Measurements from ENCODE around the gene PCDHA1. TPM values are rescaled to one million over a fixed set of nuclear protein-coding genes. Genes with fewer than 3 reads are reported as not detected.

Gene PCDHA1
- total and polyA plus RNA-seq, 2 experiments from 2014 or later, result 0.81 to 1.6 TPM

DNA sequence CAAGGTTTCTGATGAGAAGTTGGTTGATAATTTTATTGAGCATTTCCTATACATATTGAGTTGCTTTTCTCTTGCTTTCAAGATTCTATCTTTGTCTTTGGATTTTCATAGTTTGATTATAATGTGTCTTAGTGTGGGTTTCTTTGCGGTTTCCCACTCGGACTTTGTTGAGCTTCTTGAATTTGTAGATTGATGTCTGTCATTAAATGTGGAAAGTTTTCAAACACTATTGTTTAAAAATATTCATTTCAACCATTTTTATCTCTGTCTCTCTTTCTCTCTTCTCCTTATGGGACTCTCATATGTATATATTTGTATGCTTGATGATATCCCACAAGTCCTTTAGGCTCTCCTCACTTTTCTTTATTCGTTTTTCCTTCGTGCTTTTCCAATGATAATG lies 18.5 kb upstream of the PCDHA1 start:
- Histone ChIP-seq H3K79me2 (replicated peaks; ENCODE audit: insufficient read depth) (no peaks in the 10 kb centered on the region), H3K4me1 (ENCODE audit: insufficient read depth) (no peaks in the 10 kb centered on the region), H3K9me2 (ENCODE audit: insufficient read depth) (no peaks in the 10 kb centered on the region), H3K4me2 (no peak overlapping the region), H3F3A (replicated peaks; ENCODE audit: low read depth) (no peaks in the 10 kb centered on the region), H3K27ac (ENCODE audit: low read depth) (no peak overlapping the region), H2AFZ (no peak overlapping the region), H3K4me3 (no peak overlapping the region), H3K36me3 (ENCODE audit: insufficient read depth) (peaks cover 26% of the 10 kb centered on the region), H3K27me3 (ENCODE audit: insufficient read depth) (no peaks in the 10 kb centered on the region), H4K20me1 (replicated peaks; ENCODE audit: insufficient read depth) (no peaks in the 10 kb centered on the region)
- H3K27me3 Mint-ChIP-seq (ENCODE audit: insufficient read depth, low read depth, poor library complexity), result no peaks in the 10 kb centered on the region
- H3K4me1 Mint-ChIP-seq, result no peaks in the 10 kb centered on the region
- no peak overlapping the region for H3K27ac Mint-ChIP-seq
- DNase-seq (ENCODE audit: low spot score) (no peak), ATAC-seq (no peak)
- no peak for TF ChIP-seq POLR2AphosphoS5 (IDR thresholded peaks at IDR 0.05; ENCODE audit: low read depth)
- no peak for TF ChIP-seq NANOG (IDR thresholded peaks at IDR 0.05; ENCODE audit: borderline replicate concordance)
- TF ChIP-seq, protein P1, sequence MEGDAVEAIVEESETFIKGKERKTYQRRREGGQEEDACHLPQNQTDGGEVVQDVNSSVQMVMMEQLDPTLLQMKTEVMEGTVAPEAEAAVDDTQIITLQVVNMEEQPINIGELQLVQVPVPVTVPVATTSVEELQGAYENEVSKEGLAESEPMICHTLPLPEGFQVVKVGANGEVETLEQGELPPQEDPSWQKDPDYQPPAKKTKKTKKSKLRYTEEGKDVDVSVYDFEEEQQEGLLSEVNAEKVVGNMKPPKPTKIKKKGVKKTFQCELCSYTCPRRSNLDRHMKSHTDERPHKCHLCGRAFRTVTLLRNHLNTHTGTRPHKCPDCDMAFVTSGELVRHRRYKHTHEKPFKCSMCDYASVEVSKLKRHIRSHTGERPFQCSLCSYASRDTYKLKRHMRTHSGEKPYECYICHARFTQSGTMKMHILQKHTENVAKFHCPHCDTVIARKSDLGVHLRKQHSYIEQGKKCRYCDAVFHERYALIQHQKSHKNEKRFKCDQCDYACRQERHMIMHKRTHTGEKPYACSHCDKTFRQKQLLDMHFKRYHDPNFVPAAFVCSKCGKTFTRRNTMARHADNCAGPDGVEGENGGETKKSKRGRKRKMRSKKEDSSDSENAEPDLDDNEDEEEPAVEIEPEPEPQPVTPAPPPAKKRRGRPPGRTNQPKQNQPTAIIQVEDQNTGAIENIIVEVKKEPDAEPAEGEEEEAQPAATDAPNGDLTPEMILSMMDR (conservative IDR thresholded peaks at IDR 0.05; ENCODE audit: low read depth in 2 of 2), result no peak
- TF ChIP-seq CREB1 (CRISPR knock-in tag; IDR thresholded peaks at IDR 0.05; ENCODE audit: low read depth), result no peak
- no peak for TF ChIP-seq ZNF331 (CRISPR knock-in tag; IDR thresholded peaks at IDR 0.05; ENCODE audit: low read depth)
- TF ChIP-seq, protein P2, sequence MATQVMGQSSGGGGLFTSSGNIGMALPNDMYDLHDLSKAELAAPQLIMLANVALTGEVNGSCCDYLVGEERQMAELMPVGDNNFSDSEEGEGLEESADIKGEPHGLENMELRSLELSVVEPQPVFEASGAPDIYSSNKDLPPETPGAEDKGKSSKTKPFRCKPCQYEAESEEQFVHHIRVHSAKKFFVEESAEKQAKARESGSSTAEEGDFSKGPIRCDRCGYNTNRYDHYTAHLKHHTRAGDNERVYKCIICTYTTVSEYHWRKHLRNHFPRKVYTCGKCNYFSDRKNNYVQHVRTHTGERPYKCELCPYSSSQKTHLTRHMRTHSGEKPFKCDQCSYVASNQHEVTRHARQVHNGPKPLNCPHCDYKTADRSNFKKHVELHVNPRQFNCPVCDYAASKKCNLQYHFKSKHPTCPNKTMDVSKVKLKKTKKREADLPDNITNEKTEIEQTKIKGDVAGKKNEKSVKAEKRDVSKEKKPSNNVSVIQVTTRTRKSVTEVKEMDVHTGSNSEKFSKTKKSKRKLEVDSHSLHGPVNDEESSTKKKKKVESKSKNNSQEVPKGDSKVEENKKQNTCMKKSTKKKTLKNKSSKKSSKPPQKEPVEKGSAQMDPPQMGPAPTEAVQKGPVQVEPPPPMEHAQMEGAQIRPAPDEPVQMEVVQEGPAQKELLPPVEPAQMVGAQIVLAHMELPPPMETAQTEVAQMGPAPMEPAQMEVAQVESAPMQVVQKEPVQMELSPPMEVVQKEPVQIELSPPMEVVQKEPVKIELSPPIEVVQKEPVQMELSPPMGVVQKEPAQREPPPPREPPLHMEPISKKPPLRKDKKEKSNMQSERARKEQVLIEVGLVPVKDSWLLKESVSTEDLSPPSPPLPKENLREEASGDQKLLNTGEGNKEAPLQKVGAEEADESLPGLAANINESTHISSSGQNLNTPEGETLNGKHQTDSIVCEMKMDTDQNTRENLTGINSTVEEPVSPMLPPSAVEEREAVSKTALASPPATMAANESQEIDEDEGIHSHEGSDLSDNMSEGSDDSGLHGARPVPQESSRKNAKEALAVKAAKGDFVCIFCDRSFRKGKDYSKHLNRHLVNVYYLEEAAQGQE (IDR thresholded peaks at IDR 0.05; ENCODE audit: unreplicated experiment), result no peak
- no peak for TF ChIP-seq ZNF114 (CRISPR knock-in tag; IDR thresholded peaks at IDR 0.05)
- TF ChIP-seq JUNB (IDR thresholded peaks at IDR 0.05; ENCODE audit: unreplicated experiment), result no peak
- TF ChIP-seq EZH2 (IDR thresholded peaks at IDR 0.05; ENCODE audit: low read depth, unreplicated experiment), result no peak
- TF ChIP-seq STAT1 (IDR thresholded peaks at IDR 0.05; ENCODE audit: unreplicated experiment), result no peak
- TF ChIP-seq, protein P3, sequence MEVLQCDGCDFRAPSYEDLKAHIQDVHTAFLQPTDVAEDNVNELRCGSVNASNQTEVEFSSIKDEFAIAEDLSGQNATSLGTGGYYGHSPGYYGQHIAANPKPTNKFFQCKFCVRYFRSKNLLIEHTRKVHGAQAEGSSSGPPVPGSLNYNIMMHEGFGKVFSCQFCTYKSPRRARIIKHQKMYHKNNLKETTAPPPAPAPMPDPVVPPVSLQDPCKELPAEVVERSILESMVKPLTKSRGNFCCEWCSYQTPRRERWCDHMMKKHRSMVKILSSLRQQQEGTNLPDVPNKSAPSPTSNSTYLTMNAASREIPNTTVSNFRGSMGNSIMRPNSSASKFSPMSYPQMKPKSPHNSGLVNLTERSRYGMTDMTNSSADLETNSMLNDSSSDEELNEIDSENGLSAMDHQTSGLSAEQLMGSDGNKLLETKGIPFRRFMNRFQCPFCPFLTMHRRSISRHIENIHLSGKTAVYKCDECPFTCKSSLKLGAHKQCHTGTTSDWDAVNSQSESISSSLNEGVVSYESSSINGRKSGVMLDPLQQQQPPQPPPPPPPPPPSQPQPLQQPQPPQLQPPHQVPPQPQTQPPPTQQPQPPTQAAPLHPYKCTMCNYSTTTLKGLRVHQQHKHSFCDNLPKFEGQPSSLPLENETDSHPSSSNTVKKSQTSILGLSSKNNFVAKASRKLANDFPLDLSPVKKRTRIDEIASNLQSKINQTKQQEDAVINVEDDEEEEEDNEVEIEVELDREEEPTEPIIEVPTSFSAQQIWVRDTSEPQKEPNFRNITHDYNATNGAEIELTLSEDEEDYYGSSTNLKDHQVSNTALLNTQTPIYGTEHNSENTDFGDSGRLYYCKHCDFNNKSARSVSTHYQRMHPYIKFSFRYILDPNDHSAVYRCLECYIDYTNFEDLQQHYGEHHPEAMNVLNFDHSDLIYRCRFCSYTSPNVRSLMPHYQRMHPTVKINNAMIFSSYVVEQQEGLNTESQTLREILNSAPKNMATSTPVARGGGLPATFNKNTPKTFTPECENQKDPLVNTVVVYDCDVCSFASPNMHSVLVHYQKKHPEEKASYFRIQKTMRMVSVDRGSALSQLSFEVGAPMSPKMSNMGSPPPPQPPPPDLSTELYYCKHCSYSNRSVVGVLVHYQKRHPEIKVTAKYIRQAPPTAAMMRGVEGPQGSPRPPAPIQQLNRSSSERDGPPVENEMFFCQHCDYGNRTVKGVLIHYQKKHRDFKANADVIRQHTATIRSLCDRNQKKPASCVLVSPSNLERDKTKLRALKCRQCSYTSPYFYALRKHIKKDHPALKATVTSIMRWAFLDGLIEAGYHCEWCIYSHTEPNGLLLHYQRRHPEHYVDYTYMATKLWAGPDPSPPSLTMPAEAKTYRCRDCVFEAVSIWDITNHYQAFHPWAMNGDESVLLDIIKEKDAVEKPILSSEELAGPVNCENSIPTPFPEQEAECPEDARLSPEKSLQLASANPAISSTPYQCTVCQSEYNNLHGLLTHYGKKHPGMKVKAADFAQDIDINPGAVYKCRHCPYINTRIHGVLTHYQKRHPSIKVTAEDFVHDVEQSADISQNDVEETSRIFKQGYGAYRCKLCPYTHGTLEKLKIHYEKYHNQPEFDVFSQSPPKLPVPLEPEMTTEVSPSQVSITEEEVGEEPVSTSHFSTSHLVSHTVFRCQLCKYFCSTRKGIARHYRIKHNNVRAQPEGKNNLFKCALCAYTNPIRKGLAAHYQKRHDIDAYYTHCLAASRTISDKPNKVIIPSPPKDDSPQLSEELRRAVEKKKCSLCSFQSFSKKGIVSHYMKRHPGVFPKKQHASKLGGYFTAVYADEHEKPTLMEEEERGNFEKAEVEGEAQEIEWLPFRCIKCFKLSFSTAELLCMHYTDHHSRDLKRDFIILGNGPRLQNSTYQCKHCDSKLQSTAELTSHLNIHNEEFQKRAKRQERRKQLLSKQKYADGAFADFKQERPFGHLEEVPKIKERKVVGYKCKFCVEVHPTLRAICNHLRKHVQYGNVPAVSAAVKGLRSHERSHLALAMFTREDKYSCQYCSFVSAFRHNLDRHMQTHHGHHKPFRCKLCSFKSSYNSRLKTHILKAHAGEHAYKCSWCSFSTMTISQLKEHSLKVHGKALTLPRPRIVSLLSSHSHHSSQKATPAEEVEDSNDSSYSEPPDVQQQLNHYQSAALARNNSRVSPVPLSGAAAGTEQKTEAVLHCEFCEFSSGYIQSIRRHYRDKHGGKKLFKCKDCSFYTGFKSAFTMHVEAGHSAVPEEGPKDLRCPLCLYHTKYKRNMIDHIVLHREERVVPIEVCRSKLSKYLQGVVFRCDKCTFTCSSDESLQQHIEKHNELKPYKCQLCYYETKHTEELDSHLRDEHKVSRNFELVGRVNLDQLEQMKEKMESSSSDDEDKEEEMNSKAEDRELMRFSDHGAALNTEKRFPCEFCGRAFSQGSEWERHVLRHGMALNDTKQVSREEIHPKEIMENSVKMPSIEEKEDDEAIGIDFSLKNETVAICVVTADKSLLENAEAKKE (CRISPR knock-in tag; IDR thresholded peaks at IDR 0.05), result no peak
- TF ChIP-seq, protein P4, sequence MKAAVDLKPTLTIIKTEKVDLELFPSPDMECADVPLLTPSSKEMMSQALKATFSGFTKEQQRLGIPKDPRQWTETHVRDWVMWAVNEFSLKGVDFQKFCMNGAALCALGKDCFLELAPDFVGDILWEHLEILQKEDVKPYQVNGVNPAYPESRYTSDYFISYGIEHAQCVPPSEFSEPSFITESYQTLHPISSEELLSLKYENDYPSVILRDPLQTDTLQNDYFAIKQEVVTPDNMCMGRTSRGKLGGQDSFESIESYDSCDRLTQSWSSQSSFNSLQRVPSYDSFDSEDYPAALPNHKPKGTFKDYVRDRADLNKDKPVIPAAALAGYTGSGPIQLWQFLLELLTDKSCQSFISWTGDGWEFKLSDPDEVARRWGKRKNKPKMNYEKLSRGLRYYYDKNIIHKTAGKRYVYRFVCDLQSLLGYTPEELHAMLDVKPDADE (IDR thresholded peaks at IDR 0.05), result no peak
- TF ChIP-seq EZH2phosphoT487 (IDR thresholded peaks at IDR 0.05; ENCODE audit: unreplicated experiment), result no peak
- H3K4me3 Mint-ChIP-seq, result no peak overlapping the region
- H3K9me3 Mint-ChIP-seq, result peaks cover 85% of the 10 kb centered on the region
- H3K36me3 Mint-ChIP-seq (ENCODE audit: low read depth), result peaks cover 15% of the 10 kb centered on the region; the same call in 1 of the 3 replicates
